Activated CD4-positive, alpha-beta T cell treated with anti-CD3 and anti-CD28 coated beads, Interleukin-2, amount 10 ng/mL, durations not matched to agents 24 days and 14 days (primary cell): ENCODE results near the gene TTYH2. TPM values are rescaled to one million over a fixed set of nuclear protein-coding genes. Genes with fewer than 3 reads are reported as not detected.

Experiments used
- DNase-seq: peaks from one replicate; pipeline ENCODE4 v3.0.0; 2022
- H3K27ac Mint-ChIP-seq: one replicate; pipeline ENCODE4 v1.8.0; 2022; ENCODE audit warnings: mild to moderate bottlenecking, mixed read lengths
- H3K27me3 Mint-ChIP-seq: one replicate; pipeline ENCODE4 v1.8.0; 2022; ENCODE audit warnings: mixed read lengths
- H3K36me3 Mint-ChIP-seq: one replicate; pipeline ENCODE4 v1.8.0; 2022; ENCODE audit warnings: low read depth, mild to moderate bottlenecking, mixed read lengths
- H3K4me1 Mint-ChIP-seq: one replicate; pipeline ENCODE4 v1.8.0; 2021; ENCODE audit warnings: mixed read lengths
- H3K4me3 Mint-ChIP-seq: one replicate; pipeline ENCODE4 v1.8.0; 2022; ENCODE audit warnings: mild to moderate bottlenecking, moderate library complexity, mixed read lengths
- H3K9me3 Mint-ChIP-seq: one replicate; pipeline ENCODE4 v1.8.0; 2021; ENCODE audit warnings: mixed read lengths
- intact Hi-C: fragments of 100-400 bp; cut with micrococcal nuclease; formaldehyde crosslinking; loops from one replicate; pipeline ENCODE4 v1.15.1; 2023
- total RNA-seq: library from RNA; stranded (reverse); gene quantifications from 2 replicates; pipeline ENCODE4 v1.2.3, GENCODE V29; 2022

The TTYH2 gene
- total RNA-seq, 1 donor from 2014 or later, result 7.8 TPM

DNA sequence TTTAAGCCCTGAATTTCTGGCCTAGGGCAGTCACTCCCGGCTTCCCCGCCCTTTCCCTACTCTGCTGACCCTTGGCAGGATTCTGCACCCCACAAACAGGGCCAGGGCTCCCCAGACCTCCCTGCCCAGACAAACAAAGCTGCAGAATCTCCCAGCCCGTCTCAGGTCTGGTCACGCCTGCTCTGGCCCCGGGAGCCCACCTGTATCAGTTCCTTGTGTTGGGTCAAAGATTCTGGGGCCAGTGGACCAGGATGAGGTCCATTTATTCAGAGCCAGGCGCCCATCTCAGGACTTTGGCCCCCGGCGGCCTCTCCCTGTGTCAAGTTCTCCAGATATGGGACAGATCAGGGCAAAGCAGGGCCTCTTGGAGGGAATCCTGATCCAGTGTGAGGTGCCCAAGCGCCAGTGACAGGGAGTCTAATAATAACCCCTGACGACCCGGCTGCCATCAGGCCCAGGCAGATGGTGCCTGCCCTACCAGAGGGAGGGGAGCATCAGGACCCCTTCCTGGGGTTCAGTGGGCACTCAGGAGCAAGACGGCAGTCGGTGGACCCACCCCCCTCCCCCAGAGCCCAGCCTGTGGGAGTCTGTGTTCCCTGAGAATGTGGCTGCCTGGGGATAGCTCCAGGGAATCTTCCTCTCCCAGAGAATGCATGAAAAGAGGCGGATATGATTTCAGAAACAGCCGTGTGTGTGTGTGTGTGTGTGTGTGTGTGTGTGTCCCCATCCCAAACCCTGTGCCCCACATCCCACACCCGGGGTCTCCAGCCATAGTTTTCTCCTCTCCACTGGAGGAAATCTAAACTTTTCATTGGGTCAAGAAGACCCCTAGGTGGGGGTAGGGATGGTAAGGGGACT lies 1.3 kb downstream of the TTYH2 start:
- Mint-ChIP-seq H3K36me3 (peaks cover 16% of the 10 kb centered on the region), H3K27me3 (no peaks in the 10 kb centered on the region), H3K4me1 (peaks cover 39% of the 10 kb centered on the region), H3K9me3 (no peaks in the 10 kb centered on the region), H3K27ac (no peak overlapping the region), H3K4me3 (peak overlapping the region; percentile 82)
- no peak for DNase-seq
- intact Hi-C loops, result no loop called here

- Mint-ChIP-seq H3K4me3 (peak overlapping the region; percentile 35), H3K4me1 (peaks cover 34% of the 10 kb centered on the region), H3K36me3 (peaks cover 11% of the 10 kb centered on the region), H3K9me3 (no peaks in the 10 kb centered on the region), H3K27ac (no peak overlapping the region), H3K27me3 (no peaks in the 10 kb centered on the region)
- no peak for DNase-seq
- intact Hi-C loops, result no loop called here
Observed at GRCh38 chr17:74215342-74215727, 2.0 kb downstream of the TTYH2 start.

- peaks cover 8% of the 10 kb centered on the region for H3K36me3 Mint-ChIP-seq
- no peaks in the 10 kb centered on the region for H3K27me3 Mint-ChIP-seq
- H3K9me3 Mint-ChIP-seq, result no peaks in the 10 kb centered on the region
- no peak overlapping the region for H3K27ac Mint-ChIP-seq
- peaks cover 30% of the 10 kb centered on the region for H3K4me1 Mint-ChIP-seq
- H3K4me3 Mint-ChIP-seq, result no peak overlapping the region
- intact Hi-C loops, result no loop called here
- DNase-seq, result no peak
Observed at GRCh38 chr17:74216505-74216904, 3.1 kb downstream of the TTYH2 start.

DNA sequence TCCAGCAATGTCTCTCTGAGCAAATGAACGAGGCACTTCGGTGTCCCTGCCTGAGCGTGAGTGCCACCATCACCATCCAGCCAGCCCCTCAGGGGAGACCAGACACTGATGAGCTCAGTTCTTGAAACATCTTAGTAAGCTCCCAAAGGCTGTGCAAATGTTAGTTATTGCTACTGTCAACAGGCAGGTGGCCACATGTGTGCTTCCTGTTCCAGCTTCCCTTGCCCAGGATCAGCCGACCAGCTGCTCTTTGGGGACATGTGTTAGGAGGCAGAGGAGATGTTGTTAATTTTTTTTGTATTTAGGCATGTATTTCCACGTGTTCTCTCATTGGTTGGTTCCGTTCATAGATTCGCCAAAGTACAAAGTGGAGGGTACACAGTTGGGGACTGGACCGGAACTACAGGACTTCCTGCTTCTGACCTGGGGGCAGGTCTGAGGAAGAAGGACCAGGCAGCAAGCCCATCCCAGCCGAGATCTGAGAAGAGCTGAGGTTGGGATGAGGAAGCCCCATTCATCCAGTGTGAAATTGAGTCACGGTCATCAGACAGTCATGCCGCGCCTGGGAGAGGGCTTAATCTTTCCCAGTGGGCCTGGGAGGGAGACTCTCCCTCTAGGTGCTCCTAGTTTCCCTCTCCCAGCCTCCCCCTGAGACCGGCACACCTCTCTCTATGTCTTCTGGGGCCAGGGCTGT lies 3.8 kb downstream of the TTYH2 start:
- peaks cover 3% of the 10 kb centered on the region for H3K36me3 Mint-ChIP-seq
- H3K4me1 Mint-ChIP-seq, result peaks cover 25% of the 10 kb centered on the region
- no peaks in the 10 kb centered on the region for H3K9me3 Mint-ChIP-seq
- DNase-seq, result no peak
- no peaks in the 10 kb centered on the region for H3K27me3 Mint-ChIP-seq
- intact Hi-C loops, result no loop called here
- no peak overlapping the region for H3K27ac Mint-ChIP-seq
- no peak overlapping the region for H3K4me3 Mint-ChIP-seq

DNA sequence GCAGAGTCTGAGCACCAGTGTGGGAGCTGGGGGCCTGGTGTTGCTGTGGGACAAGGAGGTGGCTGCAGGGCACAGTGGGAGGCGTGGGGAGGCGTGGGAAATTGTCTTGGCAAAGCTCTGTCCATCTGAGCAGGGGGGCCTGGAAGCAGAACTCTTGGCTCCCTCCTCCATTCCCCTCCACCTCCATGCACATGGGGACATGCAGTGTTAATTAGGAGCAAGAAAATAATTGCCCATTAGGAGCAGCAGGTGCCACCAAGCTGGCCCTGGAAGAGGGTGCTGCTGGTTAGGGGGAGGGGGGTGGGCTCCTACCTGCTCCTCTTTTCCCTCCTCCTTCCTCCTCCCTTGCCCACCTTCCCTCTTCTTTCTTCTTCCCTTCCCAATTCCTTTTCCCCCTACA lies 4.5 kb downstream of the TTYH2 start:
- Mint-ChIP-seq H3K27ac (no peak overlapping the region), H3K36me3 (peaks cover 2% of the 10 kb centered on the region), H3K27me3 (no peaks in the 10 kb centered on the region), H3K4me1 (peaks cover 21% of the 10 kb centered on the region), H3K9me3 (no peaks in the 10 kb centered on the region), H3K4me3 (no peak overlapping the region)
- DNase-seq, result no peak
- intact Hi-C loops, result no loop called here

DNA sequence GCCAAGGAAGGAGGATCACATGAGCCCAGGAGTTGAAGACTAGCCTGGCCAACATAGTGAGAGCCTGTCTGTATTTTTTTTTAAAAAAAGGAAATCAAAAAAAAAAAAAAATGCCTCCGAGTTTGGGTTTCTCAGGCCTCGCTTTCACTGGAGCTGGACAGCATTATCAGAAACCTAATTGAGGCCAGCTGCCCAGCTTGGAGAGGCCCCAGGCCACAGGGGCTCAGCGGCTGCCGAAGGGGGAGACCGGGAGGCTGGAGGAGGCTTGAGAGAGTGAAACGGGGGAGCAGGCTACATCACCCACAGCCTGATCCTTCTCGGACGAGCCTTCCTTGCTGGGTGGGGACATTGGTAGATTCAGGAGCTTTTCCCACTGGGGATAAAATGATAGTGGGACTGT lies 5.1 kb downstream of the TTYH2 start:
- Mint-ChIP-seq H3K9me3 (no peaks in the 10 kb centered on the region), H3K27me3 (no peaks in the 10 kb centered on the region), H3K36me3 (peaks cover 2% of the 10 kb centered on the region), H3K27ac (no peak overlapping the region), H3K4me3 (no peak overlapping the region), H3K4me1 (peaks cover 17% of the 10 kb centered on the region)
- DNase-seq, result no peak
- intact Hi-C loops, result no loop called here

DNA sequence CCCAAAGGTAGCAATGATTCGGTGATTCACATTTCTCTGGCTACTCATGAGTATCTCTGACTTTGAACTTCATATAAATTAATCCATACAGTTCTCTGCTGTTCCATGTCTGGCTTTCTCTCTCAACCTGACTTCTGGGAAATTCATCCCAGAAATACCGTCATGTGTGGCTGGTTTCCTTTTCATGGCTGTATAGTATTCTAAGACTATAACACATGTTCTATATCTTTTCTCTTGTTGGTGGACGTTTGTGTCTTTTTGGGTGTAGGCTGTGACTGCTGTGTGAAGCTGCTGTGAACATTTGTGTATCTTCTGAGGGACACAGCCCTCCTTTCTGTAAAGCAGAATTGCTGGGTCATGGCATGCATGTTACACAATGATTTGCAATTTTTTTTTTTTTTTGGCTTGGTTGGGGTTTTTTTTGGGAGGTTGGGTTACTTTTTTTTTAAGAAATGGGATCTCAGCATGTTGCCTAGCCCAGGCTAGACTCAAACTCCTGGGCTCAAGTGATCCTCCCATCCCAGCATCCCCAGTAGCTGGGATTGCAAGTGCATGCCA lies 6.3 kb downstream of the TTYH2 start:
- intact Hi-C loops, result no loop called here
- H3K4me1 Mint-ChIP-seq, result peaks cover 10% of the 10 kb centered on the region
- H3K27me3 Mint-ChIP-seq, result no peaks in the 10 kb centered on the region
- no peak overlapping the region for H3K4me3 Mint-ChIP-seq
- H3K27ac Mint-ChIP-seq, result no peak overlapping the region
- peaks cover 7% of the 10 kb centered on the region for H3K36me3 Mint-ChIP-seq
- H3K9me3 Mint-ChIP-seq, result no peaks in the 10 kb centered on the region
- DNase-seq, result no peak

DNA sequence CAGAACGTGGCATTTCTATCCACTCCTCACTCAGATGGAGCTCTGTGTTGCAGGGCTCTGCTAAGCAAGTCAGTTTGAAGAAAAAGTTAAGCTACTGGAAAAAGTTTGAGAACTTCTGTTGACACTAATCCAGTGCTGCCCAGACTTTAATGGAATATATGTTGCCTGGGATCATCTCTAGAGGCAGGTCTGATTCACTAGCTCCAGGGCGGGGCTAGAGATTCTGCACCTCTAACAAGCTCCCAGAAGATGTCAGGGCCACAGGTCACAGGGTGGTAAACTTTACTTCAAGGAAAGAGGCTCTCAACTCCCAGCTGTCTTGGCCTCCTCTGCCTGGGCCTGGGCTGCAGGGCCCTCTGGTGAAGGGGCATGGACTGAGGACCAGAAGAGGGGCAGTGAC lies 6.8 kb downstream of the TTYH2 start:
- peaks cover 10% of the 10 kb centered on the region for H3K4me1 Mint-ChIP-seq
- no peak overlapping the region for H3K4me3 Mint-ChIP-seq
- no peak for DNase-seq
- no peaks in the 10 kb centered on the region for H3K9me3 Mint-ChIP-seq
- no peak overlapping the region for H3K27ac Mint-ChIP-seq
- peaks cover 7% of the 10 kb centered on the region for H3K36me3 Mint-ChIP-seq
- H3K27me3 Mint-ChIP-seq, result no peaks in the 10 kb centered on the region
- intact Hi-C loops, result no loop called here

GRCh38 chr17:74220946-74221818 lies 7.8 kb downstream of the TTYH2 start:
- Mint-ChIP-seq H3K36me3 (peaks cover 7% of the 10 kb centered on the region), H3K27me3 (no peaks in the 10 kb centered on the region), H3K4me1 (peaks cover 4% of the 10 kb centered on the region), H3K4me3 (no peak overlapping the region), H3K27ac (no peak overlapping the region), H3K9me3 (no peaks in the 10 kb centered on the region)
- intact Hi-C loops, result no loop called here
- no peak for DNase-seq

DNA sequence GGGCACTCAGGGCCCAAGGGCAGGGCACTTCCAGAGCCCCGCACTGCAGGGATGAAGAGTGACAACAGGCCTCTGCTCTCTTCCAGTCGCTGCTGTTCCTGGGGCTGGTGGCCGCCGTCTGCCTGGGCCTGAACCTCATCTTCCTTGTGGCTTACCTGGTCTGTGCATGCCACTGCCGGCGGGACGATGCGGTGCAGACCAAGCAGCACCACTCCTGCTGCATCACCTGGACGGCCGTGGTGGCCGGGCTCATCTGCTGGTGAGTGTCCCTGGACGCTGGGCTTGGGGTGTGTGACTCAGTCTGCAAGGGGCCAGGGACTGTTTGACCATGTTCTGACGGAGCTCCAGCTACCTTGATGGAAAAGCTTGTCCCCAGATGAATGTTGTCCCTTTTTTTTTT lies 9.0 kb downstream of the TTYH2 start:
- no peaks in the 10 kb centered on the region for H3K9me3 Mint-ChIP-seq
- intact Hi-C loops, result no loop called here
- peaks cover 7% of the 10 kb centered on the region for H3K36me3 Mint-ChIP-seq
- no peak overlapping the region for H3K4me3 Mint-ChIP-seq
- no peaks in the 10 kb centered on the region for H3K4me1 Mint-ChIP-seq
- no peaks in the 10 kb centered on the region for H3K27me3 Mint-ChIP-seq
- DNase-seq, result no peak
- no peak overlapping the region for H3K27ac Mint-ChIP-seq

DNA sequence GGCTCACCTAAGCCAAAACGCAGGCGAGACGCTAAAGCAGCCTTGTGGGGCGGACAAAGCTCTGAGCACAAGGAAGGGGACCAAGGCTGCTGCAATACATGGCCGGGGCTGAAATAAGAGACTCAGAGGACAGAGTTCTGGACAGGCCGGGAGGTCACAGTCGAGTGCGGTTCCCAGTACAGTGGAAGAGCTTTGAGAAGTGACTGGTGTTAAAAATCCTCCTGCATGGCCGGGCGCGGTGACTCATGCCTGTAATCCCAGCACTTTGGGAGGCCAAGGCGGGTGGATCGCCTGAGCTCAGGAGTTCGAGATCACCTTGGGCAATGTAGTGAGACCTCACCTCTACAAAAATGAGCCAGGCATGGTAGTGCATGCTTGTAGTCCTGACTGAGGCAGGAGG lies 10.5 kb downstream of the TTYH2 start:
- H3K4me1 Mint-ChIP-seq, result no peaks in the 10 kb centered on the region
- H3K27me3 Mint-ChIP-seq, result no peaks in the 10 kb centered on the region
- no peak overlapping the region for H3K4me3 Mint-ChIP-seq
- H3K9me3 Mint-ChIP-seq, result no peaks in the 10 kb centered on the region
- intact Hi-C loops, result no loop called here
- DNase-seq, result no peak
- no peak overlapping the region for H3K27ac Mint-ChIP-seq
- peaks cover 13% of the 10 kb centered on the region for H3K36me3 Mint-ChIP-seq

DNA sequence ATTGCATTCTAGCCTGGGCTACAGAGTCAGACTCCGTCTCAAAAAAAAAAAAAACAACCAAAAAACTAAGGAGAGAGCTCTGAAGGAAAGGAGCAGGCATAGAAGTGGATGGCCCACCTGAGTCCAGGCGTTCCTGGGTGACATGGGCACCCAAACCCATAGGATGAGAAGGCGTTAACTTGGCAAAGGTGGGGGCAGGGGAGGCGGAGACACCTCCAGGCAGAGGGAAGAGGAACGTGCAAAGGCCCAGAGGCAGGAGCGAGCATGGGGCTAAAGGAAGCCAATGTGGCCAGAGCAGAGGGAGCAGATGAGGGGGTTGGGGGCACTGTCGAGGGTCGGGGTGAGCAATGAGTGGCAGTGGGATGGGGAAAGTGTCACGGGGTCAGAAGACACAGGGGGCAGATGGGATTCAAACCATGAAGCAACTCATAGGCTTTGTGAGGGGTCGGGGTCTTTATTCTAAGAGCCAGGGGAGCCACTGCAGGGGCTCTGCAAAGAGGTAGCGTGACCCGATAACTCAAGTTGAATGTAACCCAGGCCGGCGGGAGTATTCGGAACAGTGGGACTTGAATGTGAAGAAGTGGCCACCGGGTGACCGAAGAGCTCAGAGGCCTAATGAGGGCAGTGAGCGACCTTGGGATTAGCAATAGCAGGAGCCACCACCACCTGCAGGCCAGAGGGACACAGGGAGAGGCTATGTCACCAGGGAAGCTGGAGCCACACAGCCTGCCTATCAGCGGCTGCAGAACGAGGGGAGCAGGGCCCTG lies 11.8 kb downstream of the TTYH2 start:
- Mint-ChIP-seq H3K4me1 (no peaks in the 10 kb centered on the region), H3K9me3 (no peaks in the 10 kb centered on the region), H3K27me3 (no peaks in the 10 kb centered on the region), H3K36me3 (peaks cover 13% of the 10 kb centered on the region), H3K4me3 (no peak overlapping the region), H3K27ac (no peak overlapping the region)
- no peak for DNase-seq
- intact Hi-C loops, result no loop called here

- no peak overlapping the region for H3K4me3 Mint-ChIP-seq
- H3K4me1 Mint-ChIP-seq, result no peaks in the 10 kb centered on the region
- H3K27me3 Mint-ChIP-seq, result no peaks in the 10 kb centered on the region
- no peaks in the 10 kb centered on the region for H3K9me3 Mint-ChIP-seq
- intact Hi-C loops, result no loop called here
- DNase-seq, result no peak
- H3K27ac Mint-ChIP-seq, result no peak overlapping the region
- peaks cover 13% of the 10 kb centered on the region for H3K36me3 Mint-ChIP-seq
Observed at GRCh38 chr17:74226252-74226651, 12.9 kb downstream of the TTYH2 start.
